ENCODE measurements around the gene ECM1.
A peak's percentile ranks its signal among the peaks of the same experiment; 100 is the strongest.

Gene ECM1

GRCh38 chr1:150545486-150546032 lies 37.6 kb downstream of the ECM1 start:
- no peak for DNase-seq (ENCODE audit: low spot score)

- DNase-seq (ENCODE audit: low spot score) = no peak
Observed at GRCh38 chr1:150546294-150546937, 38.5 kb downstream of the ECM1 start.

GRCh38 chr1:150548324-150548631 lies 40.4 kb downstream of the ECM1 start:
- no peak for DNase-seq (ENCODE audit: low spot score)

GRCh38 chr1:150548632-150549495 lies 41.0 kb downstream of the ECM1 start, which contains the start of gene ADAMTSL4:
Gene ADAMTSL4 (plus strand): TSS chr1:150549408. CDS start chr1:150552289, 2,881 bp downstream.
- peak; percentile 76 for DNase-seq (ENCODE audit: low spot score)

GRCh38 chr1:150549496-150550221 lies 41.8 kb downstream of the ECM1 start:
- DNase-seq (ENCODE audit: low spot score) = peak; percentile 64

- DNase-seq (ENCODE audit: low spot score) = no peak
Observed at GRCh38 chr1:150550222-150551050, 42.5 kb downstream of the ECM1 start.

- DNase-seq (ENCODE audit: low spot score) = peak; percentile 36
Observed at GRCh38 chr1:150551051-150551783, 43.3 kb downstream of the ECM1 start.

- no peak for DNase-seq (ENCODE audit: low spot score)
Observed at GRCh38 chr1:150551784-150552127, 43.8 kb downstream of the ECM1 start.

GRCh38 chr1:150552128-150552910 lies 44.4 kb downstream of the ECM1 start:
- DNase-seq (ENCODE audit: low spot score) = peak; percentile 89

GRCh38 chr1:150552911-150553289 lies 45.0 kb downstream of the ECM1 start:
- DNase-seq (ENCODE audit: low spot score) = no peak

- DNase-seq (ENCODE audit: low spot score) = no peak
Observed at GRCh38 chr1:150553392-150554085, 45.6 kb downstream of the ECM1 start.

GRCh38 chr1:150554086-150554452 lies 46.2 kb downstream of the ECM1 start:
- no peak for DNase-seq (ENCODE audit: low spot score)

GRCh38 chr1:150555198-150555970 lies 47.5 kb downstream of the ECM1 start:
- DNase-seq (ENCODE audit: low spot score) = no peak

- no peak for DNase-seq (ENCODE audit: low spot score)
Observed at GRCh38 chr1:150555971-150556865, 48.3 kb downstream of the ECM1 start.

- DNase-seq (ENCODE audit: low spot score) = no peak
Observed at GRCh38 chr1:150557065-150557600, 49.2 kb downstream of the ECM1 start.

- no peak for DNase-seq (ENCODE audit: low spot score)
Observed at GRCh38 chr1:150557813-150558212, 49.9 kb downstream of the ECM1 start.

GRCh38 chr1:150558303-150558704 lies 50.4 kb downstream of the ECM1 start:
- no peak for DNase-seq (ENCODE audit: low spot score)

All from AG08395 (cell line).